GM12878 (cell line): Measurements from ENCODE around the gene SLAMF9. TPM values are rescaled to one million over a fixed set of nuclear protein-coding genes. Genes with fewer than 3 reads are reported as not detected.

Experiments used
- CEBPB ChIP-seq, 2 experiments: fragments of 150-350 bp in 1 of 2; IDR thresholded peaks; 2 replicates each; pipeline ENCODE4 v1.6.1; 2012 to 2014; ENCODE audit warnings: low read depth in 2 of 2, low read length in 2 of 2, borderline replicate concordance in 1 of 2, inconsistent platforms in 1 of 2
- GATAD2B ChIP-seq: fragments of 450-650 bp; conservative IDR thresholded peaks from 2 replicates; pipeline ENCODE4 v1.6.1; 2017; ENCODE audit warnings: low read depth, mild to moderate bottlenecking, moderate library complexity
- JUNB ChIP-seq: IDR thresholded peaks from 2 replicates; pipeline ENCODE4 v1.6.1; 2016; ENCODE audit warnings: antibody characterized with exemption, mild to moderate bottlenecking
- KDM1A ChIP-seq: fragments of 200-600 bp; sonication (generic); IDR thresholded peaks from 2 replicates; pipeline ENCODE4 v1.6.1; 2016; ENCODE audit warnings: borderline replicate concordance
- NFYA ChIP-seq: IDR thresholded peaks from 2 replicates; pipeline ENCODE4 v1.6.1; 2011; ENCODE audit warnings: low read depth, mild to moderate bottlenecking, low read length, improper control_type of control experiment, borderline replicate concordance
- NR2C2 ChIP-seq: IDR thresholded peaks from 2 replicates; pipeline ENCODE4 v1.6.1; 2011; ENCODE audit warnings: borderline replicate concordance, low read depth; ENCODE audit not compliant: control insufficient read depth, insufficient read length
- NRF1 ChIP-seq: conservative IDR thresholded peaks from 2 replicates; pipeline ENCODE4 v1.6.1; 2011; ENCODE audit warnings: mild to moderate bottlenecking, low read depth, low read length, improper control_type of control experiment
- POLR2A ChIP-seq: IDR thresholded peaks from 2 replicates; pipeline ENCODE4 v1.6.1; 2011; ENCODE audit warnings: low read depth, mild to moderate bottlenecking, low read length
- RAD51 ChIP-seq: fragments of 450-650 bp; IDR thresholded peaks from 2 replicates; pipeline ENCODE4 v1.6.1; 2016; ENCODE audit warnings: moderate library complexity, mild to moderate bottlenecking, inconsistent platforms
- SP1 ChIP-seq: IDR thresholded peaks from one replicate; pipeline ENCODE4 v1.6.1; 2011; ENCODE audit warnings: low read depth, low read length
- SPI1 ChIP-seq: IDR thresholded peaks from 2 replicates; pipeline ENCODE4 v1.6.1; 2011; ENCODE audit warnings: low read depth, mild to moderate bottlenecking, low read length, moderate library complexity, borderline replicate concordance; ENCODE audit not compliant: insufficient read depth
- STAT3 ChIP-seq: IDR thresholded peaks from 2 replicates; pipeline ENCODE4 v1.6.1; 2011; ENCODE audit warnings: low read depth, low read length, improper control_type of control experiment
- TCF3 ChIP-seq: IDR thresholded peaks from 2 replicates; pipeline ENCODE4 v1.6.1; 2012; ENCODE audit warnings: low read depth, mild to moderate bottlenecking, low read length, borderline replicate concordance; ENCODE audit not compliant: insufficient read depth
- ZBED1 ChIP-seq: IDR thresholded peaks from 2 replicates; pipeline ENCODE4 v1.6.1; 2016; ENCODE audit warnings: borderline replicate concordance
- polyA plus RNA-seq, 11 experiments: library from polyadenylated mRNA; depleted of rRNA in 4 of 11; unstranded in 6 of 11; stranded (reverse) in 5 of 11; fragments of >200 nt; fragmentation: Nextera tagmentation in 4 of 11; fragmentation: Illumina TruSeq in 1 of 11; extraction: Ambion mirVana in 4 of 11; extraction: Trizol in 1 of 11; gene quantifications; 1 replicate in 1 of 11; 2 replicates in 10 of 11; pipeline versions ENCODE4 v1.2.1 to v1.2.3, GENCODE V29; 2011 to 2016; ENCODE audit warnings: inconsistent platforms in 2 of 11, missing spikeins in 2 of 11, low read depth in 1 of 11
- total RNA-seq, 4 experiments: library from RNA; depleted of rRNA in 3 of 4; stranded (reverse); fragments of >200 nt in 3 of 4; fragmentation: Illumina TruSeq in 1 of 4; extraction: Trizol in 1 of 4; gene quantifications; 2 replicates each; pipeline versions ENCODE4 v1.2.1 to v1.2.3, GENCODE V29; 2013 to 2021
- TF ChIP-seq, protein P1 (sequence below): fragments of 450-650 bp; IDR thresholded peaks from 2 replicates; pipeline ENCODE4 v1.6.1; 2016; ENCODE audit warnings: mild to moderate bottlenecking, moderate library complexity, borderline replicate concordance
- TF ChIP-seq, protein P2 (sequence below): fragments of 450-650 bp; IDR thresholded peaks from 2 replicates; pipeline ENCODE4 v1.6.1; 2017; ENCODE audit warnings: mild to moderate bottlenecking
- TF ChIP-seq, protein P3 (sequence below): fragments of 450-650 bp; IDR thresholded peaks from 2 replicates; pipeline ENCODE4 v1.6.1; 2017; ENCODE audit warnings: low read depth, mild to moderate bottlenecking, moderate library complexity
- TF ChIP-seq, protein P4 (sequence below): fragments of 450-650 bp; IDR thresholded peaks from 2 replicates; pipeline ENCODE4 v1.6.1; 2017; ENCODE audit warnings: mild to moderate bottlenecking, low read depth, inconsistent platforms; ENCODE audit not compliant: poor library complexity, severe bottlenecking
- TF ChIP-seq, protein P5 (sequence below): IDR thresholded peaks from 2 replicates; pipeline ENCODE4 v1.6.1; 2012; ENCODE audit warnings: low read depth, low read length, improper control_type of control experiment

SLAMF9 gene
- total and polyA plus RNA-seq, 10 of the 15 experiments (the other 5 are each of a cell fraction or from before 2014, with no cell fraction given), result not detected

DNA sequence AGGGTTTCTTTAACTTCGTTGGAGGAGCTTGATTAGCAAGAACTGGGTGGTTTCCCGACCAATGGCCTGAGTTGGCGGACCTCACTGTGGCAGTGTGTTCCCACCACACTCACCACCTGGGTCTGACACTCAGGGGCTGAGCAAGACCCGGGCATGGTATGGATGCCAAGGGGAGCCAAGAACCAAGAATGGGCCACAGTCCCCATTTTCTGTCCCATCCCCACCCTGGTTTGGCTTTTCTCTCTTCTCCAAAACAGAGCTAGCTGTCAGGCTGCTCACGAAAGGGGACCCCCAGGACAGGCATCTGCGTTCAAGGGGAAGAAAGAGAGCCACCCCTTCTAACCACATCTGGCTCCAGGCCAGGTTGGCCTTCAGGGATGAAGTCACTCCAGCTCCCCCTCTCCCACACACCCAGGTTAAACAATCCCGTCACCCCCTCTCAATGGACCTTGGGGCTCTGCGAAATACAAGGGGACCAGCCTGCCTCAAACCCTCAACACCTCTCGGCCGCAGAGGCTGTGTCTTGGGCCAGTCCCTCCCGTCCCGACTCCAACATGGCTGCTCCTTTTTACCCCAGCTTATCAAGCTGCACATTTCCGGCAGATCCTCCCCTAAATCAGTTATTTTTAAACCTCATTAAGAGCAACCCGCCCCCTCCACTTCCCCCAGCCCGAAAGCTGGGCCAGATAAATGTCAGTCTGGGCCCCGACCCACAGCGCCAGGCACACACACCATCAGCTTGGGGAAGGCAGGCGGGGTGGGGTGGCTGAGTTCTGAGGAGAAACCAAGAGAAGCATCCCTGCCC, 32.1 kb downstream of the SLAMF9 start (continued):
- TF ChIP-seq, protein P1, sequence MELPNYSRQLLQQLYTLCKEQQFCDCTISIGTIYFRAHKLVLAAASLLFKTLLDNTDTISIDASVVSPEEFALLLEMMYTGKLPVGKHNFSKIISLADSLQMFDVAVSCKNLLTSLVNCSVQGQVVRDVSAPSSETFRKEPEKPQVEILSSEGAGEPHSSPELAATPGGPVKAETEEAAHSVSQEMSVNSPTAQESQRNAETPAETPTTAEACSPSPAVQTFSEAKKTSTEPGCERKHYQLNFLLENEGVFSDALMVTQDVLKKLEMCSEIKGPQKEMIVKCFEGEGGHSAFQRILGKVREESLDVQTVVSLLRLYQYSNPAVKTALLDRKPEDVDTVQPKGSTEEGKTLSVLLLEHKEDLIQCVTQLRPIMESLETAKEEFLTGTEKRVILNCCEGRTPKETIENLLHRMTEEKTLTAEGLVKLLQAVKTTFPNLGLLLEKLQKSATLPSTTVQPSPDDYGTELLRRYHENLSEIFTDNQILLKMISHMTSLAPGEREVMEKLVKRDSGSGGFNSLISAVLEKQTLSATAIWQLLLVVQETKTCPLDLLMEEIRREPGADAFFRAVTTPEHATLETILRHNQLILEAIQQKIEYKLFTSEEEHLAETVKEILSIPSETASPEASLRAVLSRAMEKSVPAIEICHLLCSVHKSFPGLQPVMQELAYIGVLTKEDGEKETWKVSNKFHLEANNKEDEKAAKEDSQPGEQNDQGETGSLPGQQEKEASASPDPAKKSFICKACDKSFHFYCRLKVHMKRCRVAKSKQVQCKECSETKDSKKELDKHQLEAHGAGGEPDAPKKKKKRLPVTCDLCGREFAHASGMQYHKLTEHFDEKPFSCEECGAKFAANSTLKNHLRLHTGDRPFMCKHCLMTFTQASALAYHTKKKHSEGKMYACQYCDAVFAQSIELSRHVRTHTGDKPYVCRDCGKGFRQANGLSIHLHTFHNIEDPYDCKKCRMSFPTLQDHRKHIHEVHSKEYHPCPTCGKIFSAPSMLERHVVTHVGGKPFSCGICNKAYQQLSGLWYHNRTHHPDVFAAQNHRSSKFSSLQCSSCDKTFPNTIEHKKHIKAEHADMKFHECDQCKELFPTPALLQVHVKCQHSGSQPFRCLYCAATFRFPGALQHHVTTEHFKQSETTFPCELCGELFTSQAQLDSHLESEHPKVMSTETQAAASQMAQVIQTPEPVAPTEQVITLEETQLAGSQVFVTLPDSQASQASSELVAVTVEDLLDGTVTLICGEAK, result peak; percentile 52
- TF ChIP-seq SP1 (peak; percentile 13), NFYA (no peak), JUNB (no peak), NRF1 (no peak), NR2C2 (no peak), POLR2A (peak; percentile 71), RAD51 (no peak), KDM1A (no peak), SPI1 (no peak), STAT3 (no peak), ZBED1 (no peak), CEBPB (IDR thresholded peaks at IDR 0.05; ENCODE audit: borderline replicate concordance in 1 of 2, low read depth in 2 of 2, low read length in 2 of 2) (no peak), TCF3 (no peak), GATAD2B (no peak)
- TF ChIP-seq, protein P2, sequence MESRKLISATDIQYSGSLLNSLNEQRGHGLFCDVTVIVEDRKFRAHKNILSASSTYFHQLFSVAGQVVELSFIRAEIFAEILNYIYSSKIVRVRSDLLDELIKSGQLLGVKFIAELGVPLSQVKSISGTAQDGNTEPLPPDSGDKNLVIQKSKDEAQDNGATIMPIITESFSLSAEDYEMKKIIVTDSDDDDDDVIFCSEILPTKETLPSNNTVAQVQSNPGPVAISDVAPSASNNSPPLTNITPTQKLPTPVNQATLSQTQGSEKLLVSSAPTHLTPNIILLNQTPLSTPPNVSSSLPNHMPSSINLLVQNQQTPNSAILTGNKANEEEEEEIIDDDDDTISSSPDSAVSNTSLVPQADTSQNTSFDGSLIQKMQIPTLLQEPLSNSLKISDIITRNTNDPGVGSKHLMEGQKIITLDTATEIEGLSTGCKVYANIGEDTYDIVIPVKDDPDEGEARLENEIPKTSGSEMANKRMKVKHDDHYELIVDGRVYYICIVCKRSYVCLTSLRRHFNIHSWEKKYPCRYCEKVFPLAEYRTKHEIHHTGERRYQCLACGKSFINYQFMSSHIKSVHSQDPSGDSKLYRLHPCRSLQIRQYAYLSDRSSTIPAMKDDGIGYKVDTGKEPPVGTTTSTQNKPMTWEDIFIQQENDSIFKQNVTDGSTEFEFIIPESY, result no peak
- TF ChIP-seq, protein P3, sequence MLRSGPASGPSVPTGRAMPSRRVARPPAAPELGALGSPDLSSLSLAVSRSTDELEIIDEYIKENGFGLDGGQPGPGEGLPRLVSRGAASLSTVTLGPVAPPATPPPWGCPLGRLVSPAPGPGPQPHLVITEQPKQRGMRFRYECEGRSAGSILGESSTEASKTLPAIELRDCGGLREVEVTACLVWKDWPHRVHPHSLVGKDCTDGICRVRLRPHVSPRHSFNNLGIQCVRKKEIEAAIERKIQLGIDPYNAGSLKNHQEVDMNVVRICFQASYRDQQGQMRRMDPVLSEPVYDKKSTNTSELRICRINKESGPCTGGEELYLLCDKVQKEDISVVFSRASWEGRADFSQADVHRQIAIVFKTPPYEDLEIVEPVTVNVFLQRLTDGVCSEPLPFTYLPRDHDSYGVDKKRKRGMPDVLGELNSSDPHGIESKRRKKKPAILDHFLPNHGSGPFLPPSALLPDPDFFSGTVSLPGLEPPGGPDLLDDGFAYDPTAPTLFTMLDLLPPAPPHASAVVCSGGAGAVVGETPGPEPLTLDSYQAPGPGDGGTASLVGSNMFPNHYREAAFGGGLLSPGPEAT, result peak; percentile 49; the same call in 1 of the 2 replicates
- TF ChIP-seq, protein P4, sequence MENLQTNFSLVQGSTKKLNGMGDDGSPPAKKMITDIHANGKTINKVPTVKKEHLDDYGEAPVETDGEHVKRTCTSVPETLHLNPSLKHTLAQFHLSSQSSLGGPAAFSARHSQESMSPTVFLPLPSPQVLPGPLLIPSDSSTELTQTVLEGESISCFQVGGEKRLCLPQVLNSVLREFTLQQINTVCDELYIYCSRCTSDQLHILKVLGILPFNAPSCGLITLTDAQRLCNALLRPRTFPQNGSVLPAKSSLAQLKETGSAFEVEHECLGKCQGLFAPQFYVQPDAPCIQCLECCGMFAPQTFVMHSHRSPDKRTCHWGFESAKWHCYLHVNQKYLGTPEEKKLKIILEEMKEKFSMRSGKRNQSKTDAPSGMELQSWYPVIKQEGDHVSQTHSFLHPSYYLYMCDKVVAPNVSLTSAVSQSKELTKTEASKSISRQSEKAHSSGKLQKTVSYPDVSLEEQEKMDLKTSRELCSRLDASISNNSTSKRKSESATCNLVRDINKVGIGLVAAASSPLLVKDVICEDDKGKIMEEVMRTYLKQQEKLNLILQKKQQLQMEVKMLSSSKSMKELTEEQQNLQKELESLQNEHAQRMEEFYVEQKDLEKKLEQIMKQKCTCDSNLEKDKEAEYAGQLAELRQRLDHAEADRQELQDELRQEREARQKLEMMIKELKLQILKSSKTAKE, result peak; percentile 53
- TF ChIP-seq, protein P5, sequence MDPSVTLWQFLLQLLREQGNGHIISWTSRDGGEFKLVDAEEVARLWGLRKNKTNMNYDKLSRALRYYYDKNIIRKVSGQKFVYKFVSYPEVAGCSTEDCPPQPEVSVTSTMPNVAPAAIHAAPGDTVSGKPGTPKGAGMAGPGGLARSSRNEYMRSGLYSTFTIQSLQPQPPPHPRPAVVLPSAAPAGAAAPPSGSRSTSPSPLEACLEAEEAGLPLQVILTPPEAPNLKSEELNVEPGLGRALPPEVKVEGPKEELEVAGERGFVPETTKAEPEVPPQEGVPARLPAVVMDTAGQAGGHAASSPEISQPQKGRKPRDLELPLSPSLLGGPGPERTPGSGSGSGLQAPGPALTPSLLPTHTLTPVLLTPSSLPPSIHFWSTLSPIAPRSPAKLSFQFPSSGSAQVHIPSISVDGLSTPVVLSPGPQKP, result no peak
